Stimulated activated CD4-positive, alpha-beta T cell treated with anti-CD3 and anti-CD28 coated beads, Interleukin-15, amount 100 ng/mL, for 1 hour (primary cell): ENCODE data around the gene CYP26B1.
"Not testable (repeated sequence)": the region's sequence is repeated elsewhere in the genome, so short reads cannot be mapped to it uniquely, and the experiment has no call there.

Experiments used
- DNase-seq, 2 donors: peaks; one replicate each; pipeline ENCODE4 v3.0.0-alpha.2; 2020; ENCODE audit warnings: low read depth in 1 of 2, low spot score in 1 of 2

CYP26B1 gene

GRCh38 chr2:72111061-72111460 is 36.6 kb downstream of the CYP26B1 start:
- DNase-seq = no peak

GRCh38 chr2:72109904-72110303 is 37.8 kb downstream of the CYP26B1 start:
- no peak for DNase-seq

- no peak for DNase-seq
Observed at GRCh38 chr2:72109291-72109690, 38.4 kb downstream of the CYP26B1 start.

- DNase-seq = no peak
Observed at GRCh38 chr2:72108121-72108520, 39.5 kb downstream of the CYP26B1 start.

- no peak for DNase-seq
Observed at GRCh38 chr2:72106978-72107377, 40.7 kb downstream of the CYP26B1 start.

- no peak for DNase-seq
Observed at GRCh38 chr2:72104821-72105588, 42.7 kb downstream of the CYP26B1 start.

- DNase-seq = no peak
Observed at GRCh38 chr2:72103690-72104089, 44.0 kb downstream of the CYP26B1 start.

- DNase-seq = no peak
Observed at GRCh38 chr2:72103161-72103560, 44.5 kb downstream of the CYP26B1 start.

GRCh38 chr2:72098935-72099334 is 48.7 kb downstream of the CYP26B1 start:
- DNase-seq = no peak

- DNase-seq = no peak
Observed at GRCh38 chr2:72097276-72097675, 50.4 kb downstream of the CYP26B1 start.

GRCh38 chr2:72096181-72096580 is 51.5 kb downstream of the CYP26B1 start:
- no peak for DNase-seq

GRCh38 chr2:72095364-72095763 is 52.3 kb downstream of the CYP26B1 start:
- DNase-seq = no peak

- no peak for DNase-seq
Observed at GRCh38 chr2:72094701-72095100, 53.0 kb downstream of the CYP26B1 start.

GRCh38 chr2:72092111-72092510 is 55.6 kb downstream of the CYP26B1 start:
- DNase-seq = no peak

- no peak for DNase-seq
Observed at GRCh38 chr2:72090781-72091482, 56.7 kb downstream of the CYP26B1 start.

- no peak for DNase-seq
Observed at GRCh38 chr2:72090271-72090720, 57.4 kb downstream of the CYP26B1 start.

GRCh38 chr2:72089537-72089936 is 58.1 kb downstream of the CYP26B1 start:
- no peak for DNase-seq

- no peak for DNase-seq
Observed at GRCh38 chr2:72089028-72089427, 58.6 kb downstream of the CYP26B1 start.

- DNase-seq = not testable (repeated sequence)
Observed at GRCh38 chr2:72086871-72087633, 60.6 kb downstream of the CYP26B1 start.

GRCh38 chr2:72085513-72085912 is 62.1 kb downstream of the CYP26B1 start:
- no peak for DNase-seq

- no peak for DNase-seq
Observed at GRCh38 chr2:72085036-72085435, 62.6 kb downstream of the CYP26B1 start.

GRCh38 chr2:72084584-72084976 is 63.1 kb downstream of the CYP26B1 start:
- no peak for DNase-seq
